ENCODE results near the gene GTF3C2. TPM values are rescaled to one million over a fixed set of nuclear protein-coding genes. Genes with fewer than 3 reads are reported as not detected.

GTF3C2 gene
- total RNA-seq, 1 donor from 2014 or later = 86.6 TPM

Other genes starting within 250 kb of the GTF3C2 start
- 12.9 and 18.0 TPM in 2 replicates for gene CGREF1, start 237.6 kb downstream of the GTF3C2 start, total RNA-seq
- gene ABHD1, start 232.9 kb downstream of the GTF3C2 start, total RNA-seq = 0.34 and 0.96 TPM in 2 replicates
- gene PREB, start 222.1 kb downstream of the GTF3C2 start, total RNA-seq = 95.9 and 97.1 TPM in 2 replicates
- gene PRR30, start 217.4 kb downstream of the GTF3C2 start, total RNA-seq = not detected in 2 replicates
- not detected in 2 replicates for gene TCF23, start 207.8 kb downstream of the GTF3C2 start, total RNA-seq
- 107 and 111 TPM in 2 replicates for gene ATRAID, start 144.7 kb downstream of the GTF3C2 start, total RNA-seq
- 89.2 and 105 TPM in 2 replicates for gene SLC5A6, start 144.5 kb downstream of the GTF3C2 start, total RNA-seq
- 135 and 138 TPM in 2 replicates for gene CAD, start 139.4 kb downstream of the GTF3C2 start, total RNA-seq
- gene SLC30A3, start 93.7 kb downstream of the GTF3C2 start, total RNA-seq = 2.1 and 2.2 TPM in 2 replicates
- gene DNAJC5G, start 81.3 kb downstream of the GTF3C2 start, total RNA-seq = not detected in 2 replicates
- 0.26 TPM in 1 of 2 replicates, not detected in the other for gene TRIM54, start 74.3 kb downstream of the GTF3C2 start, total RNA-seq
- gene UCN, start 48.3 kb downstream of the GTF3C2 start, total RNA-seq = 1.4 and 1.8 TPM in 2 replicates
- 85.9 and 89.9 TPM in 2 replicates for gene MPV17, start 33.7 kb downstream of the GTF3C2 start, total RNA-seq
- gene EIF2B4, start 13.6 kb upstream of the GTF3C2 start, total RNA-seq = 53.9 and 55.8 TPM in 2 replicates
- gene SNX17, start 13.9 kb upstream of the GTF3C2 start, total RNA-seq = 134 and 137 TPM in 2 replicates
- gene ZNF513, start 24.0 kb upstream of the GTF3C2 start, total RNA-seq = 14.5 and 16.2 TPM in 2 replicates
- gene PPM1G, start 52.8 kb upstream of the GTF3C2 start, total RNA-seq = 158 and 160 TPM in 2 replicates
- 99.7 and 106 TPM in 2 replicates for gene NRBP1, start 71.9 kb upstream of the GTF3C2 start, total RNA-seq
- gene KRTCAP3, start 85.6 kb upstream of the GTF3C2 start, total RNA-seq = 3.5 and 5.7 TPM in 2 replicates
- gene IFT172, start 133.0 kb upstream of the GTF3C2 start, total RNA-seq = 13.4 and 13.5 TPM in 2 replicates
- gene FNDC4, start 138.4 kb upstream of the GTF3C2 start, total RNA-seq = 0.10 TPM in 1 of 2 replicates, not detected in the other
- not detected in 2 replicates for gene GCKR, start 140.1 kb upstream of the GTF3C2 start, total RNA-seq
- gene ZNF512, start 226.3 kb upstream of the GTF3C2 start, total RNA-seq = 24.6 and 25.0 TPM in 2 replicates

Data from activated T-helper 1 cell treated with anti-CD3 and anti-CD28 coated beads, Interleukin-12 subunit alpha, Interleukin-12 subunit beta, Interleukin-2, Interleukin-4 antibody, amounts not matched to agents 30 ng/mL and 10 ng/mL and 1 ng/mL, durations not matched to agents 14 hours and 24 hours and 36 hours (primary cell).